ENCODE measurements around the gene SALL1.

Gene SALL1

GRCh38 chr16:51150888-51151320 is at the start of gene SALL1:
SALL1 (minus strand) TSS chr16:51151270; CDS start chr16:51151241, 29 bp downstream.
- DNase-seq: no peak

- DNase-seq: no peak
These were observed 49.7 kb upstream of the SALL1 start for GRCh38 chr16:51200793-51201192.

- DNase-seq: no peak
These were observed 47.1 kb upstream of the SALL1 start for GRCh38 chr16:51197953-51198748.

GRCh38 chr16:51193879-51194278 is 42.8 kb upstream of the SALL1 start:
- DNase-seq: no peak

- DNase-seq: no peak
These were observed 33.8 kb upstream of the SALL1 start for GRCh38 chr16:51184702-51185433.

- DNase-seq: no peak
These were observed 30.4 kb upstream of the SALL1 start for GRCh38 chr16:51181503-51181811.

GRCh38 chr16:51180719-51181502 is 29.8 kb upstream of the SALL1 start:
- DNase-seq: no peak

- DNase-seq: no peak
These were observed 24.0 kb upstream of the SALL1 start for GRCh38 chr16:51175081-51175480.

- DNase-seq: no peak
These were observed 21.3 kb upstream of the SALL1 start for GRCh38 chr16:51172368-51172767.

GRCh38 chr16:51168755-51169154 is 17.7 kb upstream of the SALL1 start:
- DNase-seq: no peak

GRCh38 chr16:51167170-51167895 is 16.3 kb upstream of the SALL1 start:
- DNase-seq: no peak

- DNase-seq: no peak
These were observed 15.5 kb upstream of the SALL1 start for GRCh38 chr16:51166541-51166940.

- no peak for DNase-seq
These were observed 15.0 kb upstream of the SALL1 start for GRCh38 chr16:51166091-51166490.

- DNase-seq: no peak
These were observed 14.0 kb upstream of the SALL1 start for GRCh38 chr16:51165043-51165442.

- no peak for DNase-seq
These were observed 13.5 kb upstream of the SALL1 start for GRCh38 chr16:51164574-51164973.

- no peak for DNase-seq
These were observed 13.0 kb upstream of the SALL1 start for GRCh38 chr16:51163894-51164566.

- no peak for DNase-seq
These were observed 12.3 kb upstream of the SALL1 start for GRCh38 chr16:51163366-51163765.

GRCh38 chr16:51161440-51162195 is 10.5 kb upstream of the SALL1 start:
- DNase-seq: no peak

GRCh38 chr16:51159865-51160264 is 8.8 kb upstream of the SALL1 start:
- DNase-seq: no peak

- no peak for DNase-seq
These were observed 8.2 kb upstream of the SALL1 start for GRCh38 chr16:51159296-51159695.

- no peak for DNase-seq
These were observed 6.6 kb upstream of the SALL1 start for GRCh38 chr16:51157698-51158097.

GRCh38 chr16:51156807-51157200 is 5.7 kb upstream of the SALL1 start:
- DNase-seq: no peak

All from activated CD4-positive, alpha-beta T cell treated with anti-CD3 and anti-CD28 coated beads for 48 hours (primary cell).